Measurements from ENCODE around the gene APOA5.
"Not testable (repeated sequence)": the region's sequence is repeated elsewhere in the genome, so short reads cannot be mapped to it uniquely, and the experiment has no call there.

Gene APOA5

DNA sequence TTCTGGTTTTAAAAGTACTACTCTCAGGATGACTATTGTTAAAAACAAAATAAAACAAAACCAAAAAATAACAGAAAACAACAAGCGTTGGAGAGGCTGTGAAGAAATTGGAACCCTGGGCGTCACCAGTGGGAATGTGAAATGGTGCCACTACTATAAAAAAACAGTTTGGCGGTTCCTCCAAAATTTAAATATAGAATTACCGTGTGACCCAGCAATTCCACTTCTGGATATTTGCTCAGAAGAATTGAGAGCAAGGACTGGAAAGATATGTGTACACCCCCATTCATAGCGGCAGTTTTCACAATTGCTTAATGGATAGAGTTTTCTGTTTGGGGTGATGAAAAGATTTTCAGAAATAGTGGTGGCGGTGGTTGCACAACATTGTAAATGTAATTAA lies 22.8 kb upstream of the APOA5 start:
- Mint-ChIP-seq H3K4me1 (no peaks in the 10 kb centered on the region), H3K36me3 (ENCODE audit: low read depth) (no peaks in the 10 kb centered on the region), H3K27ac (no peak overlapping the region), H3K9me3 (no peaks in the 10 kb centered on the region), H3K4me3 (no peak overlapping the region), H3K27me3 (no peaks in the 10 kb centered on the region)
- ATAC-seq = no peak
- DNase-seq = no peak

DNA sequence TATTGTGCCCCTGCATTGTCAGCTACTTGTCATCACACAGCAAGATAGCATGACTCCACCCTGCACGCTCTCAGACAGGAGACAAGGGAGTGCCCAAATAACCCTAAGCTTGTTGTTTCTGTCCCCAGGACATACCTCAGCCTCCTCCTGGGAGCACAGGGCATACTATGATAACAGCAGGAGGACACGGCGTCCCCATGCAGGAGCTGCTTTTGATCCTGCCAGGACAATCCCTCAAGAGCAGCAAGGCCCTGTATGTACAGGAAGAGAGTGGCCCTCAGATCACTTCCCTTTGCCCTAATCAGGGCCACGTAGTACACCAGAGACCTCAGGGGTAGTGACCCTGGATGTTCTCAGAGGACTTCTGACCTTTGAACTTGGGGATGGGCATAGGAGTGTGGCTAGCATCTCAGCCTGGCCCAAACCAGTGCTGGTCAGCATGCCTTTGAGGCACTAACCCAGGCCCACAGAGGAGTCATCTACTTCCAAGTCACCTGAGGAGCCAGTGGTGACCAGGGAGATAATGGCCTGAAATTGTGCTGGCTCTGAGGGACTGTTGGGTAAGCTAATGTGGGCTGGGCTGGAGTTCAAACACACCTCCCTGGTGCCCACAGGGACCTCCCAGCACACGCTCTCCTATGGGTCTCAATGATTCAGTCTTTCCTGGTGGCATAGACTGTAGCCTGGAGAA lies 22.2 kb upstream of the APOA5 start:
- Mint-ChIP-seq H3K4me1 (no peaks in the 10 kb centered on the region), H3K4me3 (no peak overlapping the region), H3K27ac (no peak overlapping the region), H3K9me3 (no peaks in the 10 kb centered on the region), H3K36me3 (ENCODE audit: low read depth) (no peaks in the 10 kb centered on the region), H3K27me3 (no peaks in the 10 kb centered on the region)
- DNase-seq = no peak
- ATAC-seq = no peak

DNA sequence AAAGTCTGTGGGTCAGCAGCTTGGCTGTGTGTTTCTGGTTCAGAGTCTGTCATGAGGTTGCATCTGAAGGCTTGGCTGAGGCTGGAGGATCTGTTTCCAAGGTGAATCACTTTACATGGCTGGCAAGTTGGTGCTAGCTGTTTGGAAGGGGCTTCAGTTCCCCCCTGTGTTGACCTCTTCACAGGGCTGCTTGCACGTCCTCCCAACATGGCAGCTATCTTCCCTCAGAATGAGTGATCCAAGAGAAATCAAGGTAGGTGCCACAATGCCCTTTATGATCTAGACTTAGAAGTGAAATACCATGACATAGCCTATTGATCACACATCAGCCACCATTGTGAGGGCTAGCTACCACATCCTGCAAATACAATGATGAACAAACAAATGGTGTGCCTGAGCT lies 21.5 kb upstream of the APOA5 start:
- no peak for DNase-seq
- Mint-ChIP-seq H3K27me3 (no peaks in the 10 kb centered on the region), H3K27ac (no peak overlapping the region), H3K9me3 (no peaks in the 10 kb centered on the region), H3K4me3 (no peak overlapping the region), H3K36me3 (ENCODE audit: low read depth) (no peaks in the 10 kb centered on the region), H3K4me1 (no peaks in the 10 kb centered on the region)
- no peak for ATAC-seq

DNA sequence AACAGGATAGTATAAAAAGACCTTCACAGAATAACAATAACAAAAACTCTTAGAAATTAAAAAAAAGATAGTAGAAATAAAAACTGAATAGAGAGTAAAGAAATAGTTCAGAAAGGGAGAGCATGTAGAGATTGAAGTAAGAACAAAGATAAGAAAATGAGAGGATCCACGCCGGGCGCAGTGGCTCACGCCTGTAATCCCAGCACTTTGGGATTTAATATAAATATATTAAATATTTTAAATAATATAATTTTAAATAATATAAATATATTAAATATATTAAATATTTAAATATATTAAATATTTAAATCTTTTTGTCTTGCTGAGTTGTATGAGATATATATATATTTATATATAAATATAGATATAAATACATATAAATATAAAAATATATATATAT lies 20.4 kb upstream of the APOA5 start:
- H3K4me1 Mint-ChIP-seq = no peaks in the 10 kb centered on the region
- DNase-seq (no peak), ATAC-seq (no peak)
- H3K9me3 Mint-ChIP-seq = no peaks in the 10 kb centered on the region
- H3K4me3 Mint-ChIP-seq = no peak overlapping the region
- no peak overlapping the region for H3K27ac Mint-ChIP-seq
- no peaks in the 10 kb centered on the region for H3K27me3 Mint-ChIP-seq
- no peaks in the 10 kb centered on the region for H3K36me3 Mint-ChIP-seq (ENCODE audit: low read depth)

DNA sequence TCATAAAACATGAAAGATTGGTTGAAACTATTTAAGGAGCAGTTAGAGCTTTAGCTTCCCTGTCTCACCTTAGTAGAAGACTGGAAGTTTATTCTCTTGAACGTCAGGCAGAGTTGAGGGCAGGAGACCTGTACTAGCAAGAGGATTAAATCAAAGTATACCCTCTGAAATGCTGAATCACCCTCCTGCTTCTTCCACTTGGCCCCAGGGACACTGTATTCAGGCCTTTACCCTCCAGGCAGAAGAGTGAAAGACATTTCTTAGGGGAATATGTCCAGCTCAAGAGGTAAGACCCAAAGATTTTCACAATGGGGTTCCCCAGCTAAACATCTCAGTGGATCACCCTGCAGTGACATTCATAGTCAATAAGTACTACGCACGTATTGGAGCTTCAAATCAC lies 19.5 kb upstream of the APOA5 start:
- no peaks in the 10 kb centered on the region for H3K27me3 Mint-ChIP-seq
- H3K9me3 Mint-ChIP-seq = no peaks in the 10 kb centered on the region
- H3K27ac Mint-ChIP-seq = no peak overlapping the region
- H3K36me3 Mint-ChIP-seq (ENCODE audit: low read depth) = no peaks in the 10 kb centered on the region
- ATAC-seq = no peak
- no peak for DNase-seq
- H3K4me3 Mint-ChIP-seq = no peak overlapping the region
- H3K4me1 Mint-ChIP-seq = no peaks in the 10 kb centered on the region

DNA sequence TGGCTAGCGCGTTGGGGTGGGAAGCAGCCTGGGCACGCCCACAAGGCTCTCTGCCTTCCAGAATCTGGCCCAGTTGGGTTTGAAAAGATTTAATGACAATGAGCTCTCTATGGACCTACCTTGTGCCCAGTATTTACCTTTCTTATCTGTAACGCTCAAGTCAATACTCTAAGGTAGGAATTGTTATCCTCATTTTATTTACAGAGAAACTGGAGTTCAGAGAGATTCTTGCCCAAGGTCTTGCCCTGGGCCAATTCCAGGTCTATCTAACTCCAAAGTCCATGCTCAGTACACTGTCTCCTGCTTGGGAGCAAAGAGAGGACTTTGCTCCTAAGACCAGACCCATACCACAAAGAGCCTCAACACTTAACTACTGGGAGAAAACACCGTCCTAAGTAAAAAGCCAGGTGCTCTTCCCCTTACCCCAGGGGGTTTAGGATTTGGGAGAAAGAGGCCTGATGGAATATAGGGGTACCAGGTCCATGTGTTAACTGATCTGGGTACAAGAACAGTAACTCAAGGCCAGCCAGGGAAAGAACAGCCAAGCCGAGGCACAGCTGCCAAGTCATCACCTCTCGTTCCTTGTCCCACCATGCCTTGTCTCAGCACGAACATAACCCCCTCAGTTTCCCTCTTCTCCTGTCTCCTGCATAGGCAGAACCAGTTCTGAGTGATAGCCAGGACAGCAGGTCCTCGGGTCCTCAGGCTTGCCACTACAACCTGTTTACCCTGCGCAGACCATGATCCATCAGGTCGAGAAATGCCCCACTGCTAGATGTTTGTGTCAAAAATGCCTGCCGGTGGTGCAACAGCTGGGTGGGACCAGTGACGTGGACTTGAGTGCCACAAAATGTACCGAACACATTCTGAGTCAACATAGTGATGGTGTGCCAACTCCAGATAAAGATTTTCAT lies 16.8 kb upstream of the APOA5 start:
- ATAC-seq (no peak), DNase-seq (no peak)
- Mint-ChIP-seq H3K9me3 (no peaks in the 10 kb centered on the region), H3K4me3 (no peak overlapping the region), H3K36me3 (ENCODE audit: low read depth) (no peaks in the 10 kb centered on the region), H3K4me1 (no peaks in the 10 kb centered on the region), H3K27me3 (no peaks in the 10 kb centered on the region), H3K27ac (no peak overlapping the region)

DNA sequence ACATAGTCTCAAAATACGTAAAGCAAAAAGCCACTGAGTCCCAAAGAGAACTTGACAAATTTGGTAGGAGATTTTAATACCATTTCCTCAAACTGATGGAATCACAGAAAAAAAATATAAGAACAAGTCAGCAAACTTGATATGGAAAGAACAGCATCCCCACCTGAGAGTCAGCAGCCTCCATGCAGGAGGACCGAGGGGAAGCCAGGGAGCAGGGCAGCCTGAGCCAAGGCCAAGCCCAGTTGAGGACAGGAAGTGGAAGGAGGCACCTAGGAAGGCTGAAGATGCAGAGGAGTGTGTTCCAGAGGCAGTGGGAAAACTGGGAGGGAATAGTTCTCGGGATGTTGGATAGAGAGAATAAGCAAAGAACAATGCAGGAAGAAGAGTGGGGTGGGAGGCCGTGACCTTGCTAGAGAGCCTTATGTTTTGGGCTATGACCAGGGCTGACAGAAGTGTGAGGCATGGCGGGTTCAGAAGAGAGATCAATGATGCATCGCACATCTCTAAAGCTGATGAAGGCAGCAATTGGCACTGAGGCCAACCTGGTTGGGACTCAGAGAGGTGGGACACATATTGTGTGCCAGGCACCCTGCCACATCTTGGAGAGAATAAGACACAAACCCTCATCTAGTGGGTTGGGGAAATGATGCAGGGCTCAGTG lies 16.1 kb upstream of the APOA5 start:
- H3K27ac Mint-ChIP-seq = no peak overlapping the region
- no peak for DNase-seq
- no peaks in the 10 kb centered on the region for H3K36me3 Mint-ChIP-seq (ENCODE audit: low read depth)
- no peaks in the 10 kb centered on the region for H3K9me3 Mint-ChIP-seq
- ATAC-seq = no peak
- H3K4me3 Mint-ChIP-seq = no peak overlapping the region
- no peaks in the 10 kb centered on the region for H3K27me3 Mint-ChIP-seq
- H3K4me1 Mint-ChIP-seq = no peaks in the 10 kb centered on the region

DNA sequence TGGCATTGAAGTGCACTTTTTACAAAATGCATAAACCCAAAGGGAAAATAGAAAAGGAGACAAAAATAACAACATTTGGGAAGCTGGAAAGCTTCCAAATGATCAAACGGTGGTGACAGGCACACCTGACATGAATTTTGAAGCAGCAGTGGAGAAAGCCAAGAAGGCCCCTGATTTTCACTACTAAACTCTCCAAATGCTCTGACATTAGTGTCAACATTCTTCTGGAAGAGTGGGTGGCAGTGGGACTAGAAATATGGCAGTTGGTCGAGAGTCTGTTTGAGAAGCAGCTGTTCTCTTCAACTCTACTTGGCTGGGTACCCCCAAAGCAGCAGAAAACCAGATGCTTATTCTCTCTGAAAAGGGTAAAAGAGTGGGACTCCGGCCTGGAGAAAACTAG lies 12.3 kb upstream of the APOA5 start:
- no peak overlapping the region for H3K27ac Mint-ChIP-seq
- DNase-seq (no peak), ATAC-seq (no peak)
- no peaks in the 10 kb centered on the region for H3K4me1 Mint-ChIP-seq
- H3K9me3 Mint-ChIP-seq = no peaks in the 10 kb centered on the region
- no peaks in the 10 kb centered on the region for H3K36me3 Mint-ChIP-seq (ENCODE audit: low read depth)
- peaks cover 9% of the 10 kb centered on the region for H3K27me3 Mint-ChIP-seq
- no peak overlapping the region for H3K4me3 Mint-ChIP-seq

DNA sequence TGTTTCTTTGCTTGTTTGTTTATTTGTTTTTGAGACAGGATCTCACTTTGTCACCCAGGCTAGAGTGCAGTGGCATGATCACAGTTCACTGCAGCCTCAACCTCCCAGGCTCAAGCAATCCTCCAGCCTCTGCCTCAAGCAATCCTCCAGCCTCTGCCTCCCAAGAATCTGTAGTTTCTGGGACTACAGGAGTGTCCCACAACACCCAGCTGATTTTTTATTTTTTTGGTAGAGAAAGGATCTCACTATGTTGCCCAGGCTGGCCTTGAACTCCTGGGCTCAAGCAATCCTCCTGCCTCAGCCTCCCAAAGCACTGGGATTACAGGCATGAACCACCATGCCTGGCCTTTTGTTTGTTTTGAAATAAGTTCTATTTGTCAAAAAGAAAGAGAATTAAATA lies 10.0 kb upstream of the APOA5 start:
- not testable (repeated sequence) for H3K27me3 Mint-ChIP-seq; ATAC-seq; H3K4me1 Mint-ChIP-seq; DNase-seq; H3K27ac Mint-ChIP-seq; H3K9me3 Mint-ChIP-seq; H3K4me3 Mint-ChIP-seq; H3K36me3 Mint-ChIP-seq (ENCODE audit: low read depth)

DNA sequence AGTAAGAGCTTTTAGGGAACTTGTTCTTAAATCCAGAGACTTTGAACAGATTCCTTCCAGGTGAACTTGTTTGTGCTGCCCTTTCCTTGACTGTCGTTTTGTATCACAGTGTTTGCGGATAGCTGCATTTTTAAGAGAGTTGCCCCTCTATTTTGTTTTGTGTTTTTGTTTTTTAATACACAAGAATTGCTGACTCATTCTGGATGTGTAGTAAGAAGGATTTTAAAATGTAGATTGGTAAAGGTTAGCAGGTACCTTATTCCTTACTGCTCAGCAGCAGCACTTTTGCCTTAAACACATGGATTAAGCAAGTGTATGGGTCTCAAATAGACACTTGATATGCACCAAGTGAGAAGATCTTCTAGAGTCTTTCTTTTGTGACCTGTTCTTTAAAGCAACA lies 8.9 kb upstream of the APOA5 start:
- peaks cover 9% of the 10 kb centered on the region for H3K27me3 Mint-ChIP-seq
- H3K27ac Mint-ChIP-seq = no peak overlapping the region
- H3K4me1 Mint-ChIP-seq = no peaks in the 10 kb centered on the region
- no peak overlapping the region for H3K4me3 Mint-ChIP-seq
- H3K9me3 Mint-ChIP-seq = no peaks in the 10 kb centered on the region
- H3K36me3 Mint-ChIP-seq (ENCODE audit: low read depth) = no peaks in the 10 kb centered on the region
- ATAC-seq = no peak
- no peak for DNase-seq

DNA sequence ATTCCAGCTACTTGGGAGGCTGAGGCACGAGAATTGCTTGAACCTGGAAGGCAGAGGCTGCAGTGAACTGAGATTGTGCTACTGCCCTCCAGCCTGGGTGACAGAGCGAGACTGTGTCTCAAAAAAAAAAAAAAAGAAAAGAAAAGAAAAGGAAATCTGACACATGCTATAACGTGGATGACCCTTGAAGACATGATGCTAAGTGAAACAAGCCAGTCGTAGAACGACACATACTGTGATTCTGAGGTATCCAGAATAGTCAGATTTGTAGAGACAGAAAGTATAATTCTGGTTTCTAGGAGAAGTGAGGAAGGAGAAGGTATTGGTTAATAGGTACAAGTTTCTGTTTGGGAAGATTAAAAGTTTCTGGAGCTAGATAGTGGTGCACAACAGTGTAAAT lies 6.7 kb upstream of the APOA5 start:
- no peaks in the 10 kb centered on the region for H3K36me3 Mint-ChIP-seq (ENCODE audit: low read depth)
- H3K27ac Mint-ChIP-seq = no peak overlapping the region
- ATAC-seq (peak; percentile 40), DNase-seq (no peak)
- no peak overlapping the region for H3K4me3 Mint-ChIP-seq
- H3K9me3 Mint-ChIP-seq = no peaks in the 10 kb centered on the region
- peaks cover 9% of the 10 kb centered on the region for H3K27me3 Mint-ChIP-seq
- no peaks in the 10 kb centered on the region for H3K4me1 Mint-ChIP-seq

DNA sequence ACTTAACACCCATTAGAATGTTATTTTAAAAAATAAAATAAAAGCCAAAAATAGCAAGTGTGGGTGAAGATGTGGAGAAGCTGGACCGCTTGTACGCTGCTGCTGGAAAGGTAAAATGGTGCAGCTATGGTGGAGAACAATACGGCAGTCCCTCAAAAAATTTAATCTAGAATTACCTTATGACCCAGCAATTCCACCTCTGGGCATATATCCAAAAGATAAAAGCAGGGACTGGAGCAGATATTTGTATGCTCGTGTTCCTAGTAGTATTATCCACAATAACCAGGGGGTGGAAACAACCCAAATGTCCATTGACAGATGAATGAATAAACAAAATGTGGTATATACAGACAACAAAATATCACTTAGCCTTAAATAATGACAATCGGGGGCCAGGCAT lies 6.1 kb upstream of the APOA5 start:
- no peak for ATAC-seq
- Mint-ChIP-seq H3K27ac (no peak overlapping the region), H3K9me3 (no peaks in the 10 kb centered on the region), H3K4me1 (no peaks in the 10 kb centered on the region), H3K36me3 (ENCODE audit: low read depth) (no peaks in the 10 kb centered on the region), H3K4me3 (no peak overlapping the region), H3K27me3 (peaks cover 9% of the 10 kb centered on the region)
- DNase-seq = no peak

DNA sequence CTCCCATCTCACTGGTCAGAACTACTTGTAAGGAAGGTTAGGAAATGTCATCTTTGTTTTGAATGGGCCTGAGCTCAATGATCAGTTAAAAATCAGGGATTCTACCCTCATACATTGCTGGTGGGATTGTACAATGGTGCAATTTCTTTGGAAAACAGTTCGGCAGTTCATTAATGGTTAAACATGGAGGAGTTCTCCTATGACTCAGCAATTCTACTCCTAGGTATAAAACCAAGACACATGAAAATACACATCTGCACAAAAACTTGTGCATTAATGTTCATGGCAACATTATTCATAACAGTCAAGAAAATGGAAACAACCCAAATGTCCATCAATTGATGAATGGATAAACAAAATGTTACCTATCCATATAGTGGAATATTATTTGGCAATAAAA lies 4.9 kb upstream of the APOA5 start:
- Mint-ChIP-seq H3K4me1 (peaks cover 5% of the 10 kb centered on the region), H3K27me3 (peaks cover 9% of the 10 kb centered on the region), H3K4me3 (no peak overlapping the region), H3K36me3 (ENCODE audit: low read depth) (no peaks in the 10 kb centered on the region), H3K9me3 (no peaks in the 10 kb centered on the region), H3K27ac (no peak overlapping the region)
- DNase-seq = no peak
- ATAC-seq = no peak

DNA sequence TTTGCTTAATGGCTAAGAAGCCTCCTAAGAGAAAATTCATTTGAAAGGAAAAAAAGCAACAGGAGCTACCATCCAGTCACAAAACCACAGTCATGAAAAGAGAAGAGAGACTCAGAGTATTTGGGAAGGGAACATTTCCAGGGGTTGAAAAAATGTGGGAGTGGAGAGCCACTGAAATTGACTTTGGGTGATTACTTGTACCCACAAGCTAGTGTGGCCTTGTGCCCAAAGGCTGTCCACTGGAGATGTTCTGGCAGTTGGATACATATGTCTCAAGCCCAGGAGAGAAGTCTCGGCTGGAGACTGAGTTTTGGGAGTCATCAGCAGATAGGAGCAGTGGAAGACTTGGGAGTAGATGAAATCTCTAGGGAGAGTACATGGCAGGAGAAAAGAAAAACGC lies 3.2 kb upstream of the APOA5 start:
- DNase-seq (no peak), ATAC-seq (no peak)
- no peaks in the 10 kb centered on the region for H3K36me3 Mint-ChIP-seq (ENCODE audit: low read depth)
- H3K27me3 Mint-ChIP-seq = peaks cover 8% of the 10 kb centered on the region
- H3K4me3 Mint-ChIP-seq = no peak overlapping the region
- no peaks in the 10 kb centered on the region for H3K9me3 Mint-ChIP-seq
- no peak overlapping the region for H3K27ac Mint-ChIP-seq
- H3K4me1 Mint-ChIP-seq = peaks cover 8% of the 10 kb centered on the region

DNA sequence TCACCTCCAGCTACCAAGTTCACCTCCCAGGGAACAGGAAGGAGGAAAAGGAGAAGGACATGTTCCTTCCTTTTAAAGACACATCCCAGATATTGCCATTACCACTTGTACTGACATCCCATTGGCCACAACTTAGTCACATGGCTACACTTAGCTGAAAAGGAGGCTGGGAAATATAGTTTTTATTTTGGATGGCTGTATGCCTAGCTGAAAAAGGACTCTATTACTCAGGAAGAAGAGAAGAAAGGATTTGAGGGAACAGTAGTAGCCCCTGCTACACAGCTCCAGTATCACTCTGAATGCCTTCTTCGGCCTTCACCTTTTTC lies 2.1 kb upstream of the APOA5 start:
- Mint-ChIP-seq H3K9me3 (no peaks in the 10 kb centered on the region), H3K36me3 (ENCODE audit: low read depth) (no peaks in the 10 kb centered on the region), H3K4me3 (no peak overlapping the region), H3K27ac (no peak overlapping the region), H3K27me3 (peaks cover 2% of the 10 kb centered on the region), H3K4me1 (peaks cover 8% of the 10 kb centered on the region)
- no peak for DNase-seq
- ATAC-seq = no peak
